ENCODE data around the gene COL23A1.

The COL23A1 gene

GRCh38 chr5:178350361-178351220 lies 239.6 kb downstream of the COL23A1 start:
- DNase-seq, result no peak

GRCh38 chr5:178349625-178350353 lies 240.4 kb downstream of the COL23A1 start:
- DNase-seq, result no peak

GRCh38 chr5:178349075-178349511 lies 241.1 kb downstream of the COL23A1 start:
- no peak for DNase-seq

- DNase-seq, result no peak
Observed at GRCh38 chr5:178348356-178349074, 241.7 kb downstream of the COL23A1 start.

GRCh38 chr5:178347956-178348355 lies 242.2 kb downstream of the COL23A1 start:
- DNase-seq, result no peak

GRCh38 chr5:178346607-178347334 lies 243.4 kb downstream of the COL23A1 start:
- no peak for DNase-seq

GRCh38 chr5:178343306-178343705 lies 246.9 kb downstream of the COL23A1 start:
- DNase-seq, result no peak

GRCh38 chr5:178341851-178342140 lies 248.4 kb downstream of the COL23A1 start:
- DNase-seq, result no peak

GRCh38 chr5:178341091-178341850 lies 248.9 kb downstream of the COL23A1 start:
- no peak for DNase-seq

GRCh38 chr5:178340637-178341036 lies 249.6 kb downstream of the COL23A1 start:
- DNase-seq, result no peak

GRCh38 chr5:178340187-178340586 lies 250.0 kb downstream of the COL23A1 start:
- no peak for DNase-seq

GRCh38 chr5:178339272-178339671 lies 250.9 kb downstream of the COL23A1 start:
- no peak for DNase-seq

- DNase-seq, result no peak
Observed at GRCh38 chr5:178338750-178339144, 251.4 kb downstream of the COL23A1 start.

- DNase-seq, result no peak
Observed at GRCh38 chr5:178338126-178338749, 252.0 kb downstream of the COL23A1 start.

GRCh38 chr5:178337334-178337741 lies 252.9 kb downstream of the COL23A1 start:
- no peak for DNase-seq

GRCh38 chr5:178336889-178337288 lies 253.3 kb downstream of the COL23A1 start:
- no peak for DNase-seq

GRCh38 chr5:178335302-178336030 lies 254.7 kb downstream of the COL23A1 start:
- no peak for DNase-seq

GRCh38 chr5:178334861-178335260 lies 255.3 kb downstream of the COL23A1 start:
- DNase-seq, result no peak

- DNase-seq, result no peak
Observed at GRCh38 chr5:178333821-178334481, 256.2 kb downstream of the COL23A1 start.

GRCh38 chr5:178332210-178332641 lies 258.0 kb downstream of the COL23A1 start:
- DNase-seq, result no peak
